Transverse colon (tissue), 3 donors: ENCODE results near the gene ALDH3A1.

Experiments used
- POLR2A ChIP-seq: fragments of 450-650 bp; IDR thresholded peaks from one replicate; pipeline ENCODE4 v1.6.1; 2016; ENCODE audit warnings: antibody characterized with exemption, mild to moderate bottlenecking, moderate library complexity
- TF ChIP-seq, protein P1 (sequence below), 5 experiments: fragments of 200-600 bp in 3 of 5; fragments of 450-650 bp in 2 of 5; sonication (generic) in 3 of 5; IDR thresholded peaks; 1 replicate in 2 of 5; 2 replicates in 3 of 5; pipeline ENCODE4 v1.5.1; 2016 to 2017; ENCODE audit warnings: antibody characterized with exemption in 5 of 5, inconsistent platforms in 3 of 5, mild to moderate bottlenecking in 2 of 5, moderate library complexity in 1 of 5

DNA sequence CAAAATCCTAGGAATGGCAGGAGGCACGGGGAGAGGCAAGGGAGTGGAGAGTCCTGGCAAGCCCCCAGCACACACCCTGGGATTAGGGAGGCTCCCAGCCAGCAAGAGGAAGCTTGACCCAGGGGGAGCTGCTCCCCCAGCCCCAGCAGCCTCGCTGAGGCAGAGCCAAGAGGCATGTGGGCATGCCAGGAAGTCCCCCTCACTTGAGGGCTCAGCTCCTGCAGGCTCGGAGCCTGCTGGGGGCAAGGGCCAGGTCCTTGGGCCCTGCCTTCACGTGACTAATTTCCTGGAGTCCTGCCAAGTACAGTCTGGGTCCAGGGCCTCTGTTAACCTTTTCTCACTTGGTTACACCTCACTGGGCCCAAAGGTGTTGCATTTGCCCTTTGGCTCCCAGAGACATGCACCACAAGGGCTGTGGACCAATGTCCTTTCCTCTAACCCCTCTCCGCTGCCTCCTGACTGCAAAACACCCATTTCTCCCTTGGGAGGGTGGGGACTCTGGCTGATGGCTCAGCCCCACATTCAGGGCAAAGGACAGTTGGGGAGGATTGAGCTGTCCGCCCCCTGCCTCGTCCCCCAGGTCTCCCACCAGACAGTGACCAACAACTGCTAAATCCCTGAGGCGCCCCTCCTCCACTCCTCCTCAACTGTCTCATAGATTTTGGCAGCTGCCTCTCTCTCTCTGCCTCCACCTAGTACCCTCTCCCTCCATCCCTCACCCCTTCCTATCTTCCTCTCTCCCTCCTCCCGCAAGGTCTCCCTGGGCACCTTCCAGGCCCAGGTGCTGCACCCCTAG is 27.3 kb downstream of the ALDH3A1 start:
- TF ChIP-seq POLR2A = no peak
- TF ChIP-seq, protein P1, sequence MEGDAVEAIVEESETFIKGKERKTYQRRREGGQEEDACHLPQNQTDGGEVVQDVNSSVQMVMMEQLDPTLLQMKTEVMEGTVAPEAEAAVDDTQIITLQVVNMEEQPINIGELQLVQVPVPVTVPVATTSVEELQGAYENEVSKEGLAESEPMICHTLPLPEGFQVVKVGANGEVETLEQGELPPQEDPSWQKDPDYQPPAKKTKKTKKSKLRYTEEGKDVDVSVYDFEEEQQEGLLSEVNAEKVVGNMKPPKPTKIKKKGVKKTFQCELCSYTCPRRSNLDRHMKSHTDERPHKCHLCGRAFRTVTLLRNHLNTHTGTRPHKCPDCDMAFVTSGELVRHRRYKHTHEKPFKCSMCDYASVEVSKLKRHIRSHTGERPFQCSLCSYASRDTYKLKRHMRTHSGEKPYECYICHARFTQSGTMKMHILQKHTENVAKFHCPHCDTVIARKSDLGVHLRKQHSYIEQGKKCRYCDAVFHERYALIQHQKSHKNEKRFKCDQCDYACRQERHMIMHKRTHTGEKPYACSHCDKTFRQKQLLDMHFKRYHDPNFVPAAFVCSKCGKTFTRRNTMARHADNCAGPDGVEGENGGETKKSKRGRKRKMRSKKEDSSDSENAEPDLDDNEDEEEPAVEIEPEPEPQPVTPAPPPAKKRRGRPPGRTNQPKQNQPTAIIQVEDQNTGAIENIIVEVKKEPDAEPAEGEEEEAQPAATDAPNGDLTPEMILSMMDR (IDR thresholded peaks at IDR 0.05) = no peak
